Fibroblast of upper back skin (primary cell): ENCODE data around the gene HDAC8.
"Not testable (repeated sequence)": the region's sequence is repeated elsewhere in the genome, so short reads cannot be mapped to it uniquely, and the experiment has no call there.

Experiments
- DNase-seq: peaks from one replicate; pipeline ENCODE4 v3.0.0-alpha.2; 2013

Gene HDAC8

DNA sequence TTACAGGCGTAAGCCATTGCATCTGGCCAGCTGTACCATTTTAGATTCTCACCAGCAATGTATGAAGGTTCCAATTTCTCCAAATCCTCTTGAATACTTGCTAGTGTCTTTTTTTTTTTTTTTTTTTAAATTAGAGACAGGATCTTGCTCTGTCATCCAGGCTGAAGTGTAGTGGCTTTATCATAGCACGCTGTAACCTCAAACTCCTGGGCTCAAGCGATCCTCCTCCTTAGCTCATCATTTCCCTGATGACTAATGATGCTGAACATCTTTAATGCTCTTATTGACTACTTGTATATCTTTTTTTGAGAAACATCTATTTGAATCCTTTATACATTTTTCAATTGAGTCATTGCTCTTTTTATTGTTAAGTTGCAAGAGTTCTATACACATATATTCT is 40.3 kb downstream of the HDAC8 start:
- DNase-seq = peak; percentile 19

DNA sequence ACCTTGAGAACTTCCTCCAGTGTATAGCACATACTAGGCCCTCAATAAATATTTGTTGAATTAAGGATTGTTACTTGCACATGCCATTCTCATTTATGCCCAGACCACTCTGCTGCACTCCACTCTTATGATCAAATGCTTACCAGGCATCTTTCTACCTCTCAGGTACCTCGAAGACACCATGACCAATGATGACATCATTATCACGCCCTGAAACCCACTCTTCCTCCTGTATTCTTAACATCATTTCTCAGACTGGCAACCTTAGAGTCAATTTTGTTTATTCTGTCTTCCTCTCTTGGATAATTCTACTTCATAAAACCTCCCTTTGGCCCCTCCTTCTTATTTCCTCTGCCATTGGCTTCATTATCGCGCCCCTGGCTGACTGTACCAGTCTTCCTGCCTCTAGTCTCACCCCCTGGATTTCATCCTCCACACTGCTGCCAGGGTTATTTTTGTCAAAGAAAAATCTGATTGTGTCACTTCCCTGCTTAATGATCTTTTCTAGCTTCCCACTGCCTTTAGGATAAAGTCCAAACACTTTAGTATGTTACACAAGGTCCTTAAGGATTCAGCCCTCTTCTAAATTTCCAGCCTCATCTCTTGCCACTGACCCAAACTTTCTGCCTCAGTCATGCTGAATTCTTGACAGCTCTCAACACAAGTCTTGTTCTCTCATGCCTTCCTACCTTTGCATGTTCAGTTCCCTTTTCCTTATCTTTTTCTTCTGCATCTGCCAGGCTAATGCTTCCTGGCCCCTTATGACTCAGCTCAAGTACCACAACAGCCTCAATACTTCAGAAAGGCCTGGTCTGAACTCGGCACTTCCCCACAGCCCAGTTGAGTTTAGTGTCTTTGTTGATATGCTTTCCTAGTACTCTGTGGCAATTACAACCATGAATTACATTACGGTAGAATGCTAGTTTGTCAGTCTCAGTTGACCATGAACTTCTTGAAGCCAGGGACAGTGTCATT is 45.8 kb downstream of the HDAC8 start:
- DNase-seq = no peak

DNA sequence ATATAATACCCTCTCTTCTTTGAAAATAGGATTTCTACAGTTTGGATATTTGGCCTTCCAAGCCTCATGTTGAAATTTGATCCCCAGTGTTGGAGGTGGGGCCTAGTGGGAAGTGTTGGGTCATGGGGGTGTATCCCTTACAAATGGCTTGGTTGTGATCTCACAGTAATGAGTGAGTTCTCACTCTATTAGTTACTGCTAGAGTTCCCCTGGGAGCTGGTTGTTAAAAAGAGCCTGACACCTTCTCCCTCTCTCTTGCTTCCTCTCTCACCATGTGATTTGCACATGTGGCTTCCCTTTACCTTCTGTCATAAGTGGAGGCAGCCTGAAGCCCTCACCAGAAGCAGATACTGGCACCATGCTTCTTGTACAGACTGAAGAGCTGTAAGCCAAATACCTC is 73.9 kb downstream of the HDAC8 start:
- no peak for DNase-seq

DNA sequence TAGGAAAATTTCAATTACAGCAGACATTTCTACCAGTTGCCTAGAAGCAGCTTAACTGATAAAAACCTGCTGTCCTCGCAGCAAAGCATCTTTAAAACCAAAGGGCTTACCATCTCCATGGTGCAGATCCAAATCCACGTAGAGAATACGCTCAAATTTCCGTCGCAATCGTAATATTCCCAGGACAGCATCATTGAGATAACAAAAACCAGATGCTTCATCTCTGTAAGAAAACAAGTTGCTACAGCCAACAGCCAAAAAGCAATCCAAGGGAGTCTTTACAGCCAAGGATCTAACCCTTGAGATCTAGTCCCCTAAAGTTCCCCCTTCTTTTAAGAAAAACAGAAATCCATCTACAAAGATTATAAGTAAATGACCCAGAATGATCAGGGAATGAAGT is 77.6 kb downstream of the HDAC8 start:
- DNase-seq = peak; percentile 3

DNA sequence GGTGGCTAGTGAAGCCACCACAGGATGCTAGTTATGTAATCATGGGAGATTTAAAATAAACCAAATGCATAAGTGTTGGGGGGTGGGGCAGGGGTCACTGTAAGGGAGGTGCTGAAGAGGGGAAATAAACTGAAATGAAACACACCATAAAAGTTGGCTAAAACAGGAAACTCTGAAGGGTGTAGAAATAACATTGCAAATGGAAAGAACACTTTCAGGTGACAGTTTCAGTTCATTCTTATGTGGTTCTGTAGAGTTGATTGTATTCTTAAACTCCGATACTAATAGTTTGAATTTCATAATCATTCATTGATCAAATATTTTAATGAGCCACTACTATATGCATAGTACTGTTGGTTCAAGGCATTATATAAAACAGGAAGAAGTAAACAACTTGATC is 80.1 kb downstream of the HDAC8 start:
- no peak for DNase-seq

DNA sequence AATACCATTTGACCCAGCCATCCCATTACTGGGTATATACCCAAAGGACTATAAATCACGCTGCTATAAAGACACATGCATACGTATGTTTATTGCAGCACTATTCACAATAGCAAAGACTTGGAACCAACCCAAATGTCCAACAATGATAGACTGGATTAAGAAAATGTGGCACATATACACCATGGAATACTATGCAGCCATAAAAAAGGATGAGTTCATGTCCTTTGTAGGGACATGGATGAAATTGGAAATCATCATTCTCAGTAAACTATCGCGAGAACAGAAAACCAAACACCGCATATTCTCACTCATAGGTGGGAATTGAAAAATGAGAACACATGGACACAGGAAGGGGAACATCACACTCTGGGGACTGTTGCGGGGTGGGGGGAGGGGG is 82.4 kb downstream of the HDAC8 start:
- not testable (repeated sequence) for DNase-seq

DNA sequence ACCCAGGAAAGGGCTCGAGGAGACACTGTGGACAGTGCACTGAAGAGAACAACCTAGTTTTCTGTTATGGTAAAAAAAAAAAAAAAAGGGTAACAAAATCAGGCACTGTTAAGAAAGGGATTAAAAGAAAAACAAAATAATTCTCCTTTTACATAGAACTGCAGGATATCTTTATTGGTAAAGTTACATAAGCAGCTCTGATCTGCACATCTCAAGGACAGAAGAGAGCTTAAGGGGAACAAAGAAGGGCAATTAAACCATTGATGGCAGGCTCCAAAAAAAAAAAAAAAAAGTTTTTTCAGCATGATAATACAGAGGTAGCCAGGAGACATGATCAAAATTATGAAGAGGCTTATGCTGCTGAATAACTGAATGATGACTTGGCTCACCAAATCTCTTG is 85.0 kb downstream of the HDAC8 start:
- DNase-seq = no peak

DNA sequence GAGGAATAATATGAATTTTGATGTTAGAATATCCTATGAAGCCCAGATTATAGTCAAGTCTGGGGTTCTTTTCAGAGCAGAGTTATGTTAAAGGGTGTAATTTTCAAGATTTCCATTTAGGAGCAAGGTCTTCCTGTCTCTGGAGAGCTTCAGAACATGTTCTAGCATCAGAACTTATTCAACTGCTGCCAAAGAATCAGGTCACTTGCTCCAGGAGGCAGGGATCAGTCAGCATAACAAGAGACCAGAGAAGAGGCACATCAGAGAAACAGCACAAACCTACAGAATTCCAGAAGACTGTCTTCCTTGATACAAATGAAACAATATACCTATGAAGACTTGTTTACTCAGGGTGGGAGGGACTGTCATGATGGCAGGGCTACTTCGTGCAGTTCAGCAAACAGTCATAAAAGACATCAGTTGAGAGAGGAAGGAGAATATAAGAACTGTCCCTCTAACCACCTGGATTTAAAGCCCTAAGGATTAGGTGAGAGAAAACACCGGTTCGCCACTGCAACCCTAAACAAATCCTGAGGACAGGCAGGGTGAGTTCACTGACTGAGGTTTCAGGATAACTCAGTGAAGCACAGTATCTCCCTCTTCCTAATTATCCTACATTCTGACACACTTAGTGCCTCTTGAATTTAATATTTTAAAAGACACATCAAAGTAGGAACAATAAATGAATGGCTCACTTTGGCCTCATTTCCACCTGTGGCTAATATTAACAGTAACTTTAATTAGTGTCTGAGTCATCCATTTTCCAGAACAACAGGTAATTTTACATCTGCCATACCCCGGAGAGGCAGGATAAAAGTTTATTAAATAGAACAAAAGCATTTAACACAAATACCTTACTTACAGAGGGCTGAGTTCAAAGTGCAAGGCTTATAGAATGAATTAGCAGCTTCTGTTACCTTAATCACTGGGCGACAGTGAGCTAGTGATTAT is 93.0 kb downstream of the HDAC8 start:
- DNase-seq = no peak

DNA sequence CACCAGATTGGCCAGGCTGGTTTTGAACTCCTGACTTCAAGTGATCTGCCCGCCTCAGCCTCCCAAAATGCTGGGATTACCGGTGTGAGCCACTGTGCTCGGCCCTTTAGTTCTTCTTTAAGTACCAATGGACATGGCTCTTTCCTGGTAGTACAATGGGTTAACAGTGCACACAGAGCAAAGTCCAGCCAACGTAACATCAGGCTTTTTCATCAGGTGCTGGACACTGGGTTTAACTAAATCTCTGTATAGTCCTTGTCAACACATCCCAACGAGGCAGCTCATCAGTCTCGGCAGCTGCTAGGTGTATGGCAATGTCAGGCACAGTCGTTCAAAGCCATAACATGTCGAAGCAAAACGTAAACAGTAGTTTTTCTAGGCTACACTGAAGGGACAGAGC is 93.8 kb downstream of the HDAC8 start:
- DNase-seq = no peak

DNA sequence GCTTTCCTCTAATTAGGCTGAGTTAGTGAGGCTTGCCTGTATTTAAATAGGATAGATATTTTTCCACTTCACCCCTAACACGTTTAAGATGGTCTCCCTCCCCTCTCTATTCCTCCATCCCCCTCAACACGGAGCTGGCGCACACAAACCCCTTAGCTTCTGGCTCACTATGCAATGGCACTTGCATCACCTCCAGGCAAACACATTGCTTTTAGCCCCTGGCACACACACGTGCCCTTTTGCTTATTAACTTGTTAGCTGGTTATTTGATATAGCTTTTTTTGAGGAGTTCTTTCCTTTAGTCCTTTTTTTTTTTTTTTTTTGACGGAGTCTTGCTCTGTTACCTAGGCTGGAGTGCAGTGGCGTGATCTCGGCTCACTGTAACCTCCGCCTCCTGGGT is 94.3 kb downstream of the HDAC8 start:
- no peak for DNase-seq

DNA sequence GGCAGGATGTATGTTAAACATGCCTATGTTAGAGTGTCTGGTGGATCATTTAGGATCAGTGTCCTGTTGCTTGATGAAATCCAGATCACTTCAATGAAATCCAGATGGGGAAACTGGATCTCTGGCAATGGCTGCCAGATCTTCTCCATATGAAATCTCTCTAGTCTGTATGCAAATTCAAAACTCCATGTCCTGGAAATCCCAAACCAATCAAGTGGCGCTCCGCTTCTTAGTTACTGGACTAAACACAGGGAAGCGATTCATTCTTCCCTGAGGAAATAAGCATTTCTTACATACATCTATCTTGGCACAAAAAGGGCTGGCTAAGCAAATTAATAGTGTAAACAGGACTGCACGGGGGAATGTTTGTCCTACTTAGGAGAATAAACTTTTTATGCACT is 94.9 kb downstream of the HDAC8 start:
- peak; percentile 17 for DNase-seq

DNA sequence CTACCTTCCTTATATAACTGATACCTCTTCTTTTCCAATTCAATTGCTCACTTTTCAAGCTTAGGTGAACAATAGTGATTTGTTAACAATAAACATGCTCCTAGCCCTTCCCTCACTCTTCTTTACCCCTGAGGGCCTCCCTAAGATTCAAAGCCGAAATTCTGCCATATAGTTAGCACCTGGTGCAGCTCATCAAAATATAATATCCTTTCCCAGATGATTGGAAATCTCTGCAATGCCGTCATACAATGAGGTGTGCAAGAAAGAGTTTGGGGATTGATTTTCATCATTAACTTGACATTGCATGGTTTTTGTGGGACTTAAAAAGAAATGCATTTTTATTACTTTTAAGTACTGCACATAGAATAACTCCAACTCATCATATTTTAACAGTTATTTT is 95.3 kb downstream of the HDAC8 start:
- DNase-seq = no peak

DNA sequence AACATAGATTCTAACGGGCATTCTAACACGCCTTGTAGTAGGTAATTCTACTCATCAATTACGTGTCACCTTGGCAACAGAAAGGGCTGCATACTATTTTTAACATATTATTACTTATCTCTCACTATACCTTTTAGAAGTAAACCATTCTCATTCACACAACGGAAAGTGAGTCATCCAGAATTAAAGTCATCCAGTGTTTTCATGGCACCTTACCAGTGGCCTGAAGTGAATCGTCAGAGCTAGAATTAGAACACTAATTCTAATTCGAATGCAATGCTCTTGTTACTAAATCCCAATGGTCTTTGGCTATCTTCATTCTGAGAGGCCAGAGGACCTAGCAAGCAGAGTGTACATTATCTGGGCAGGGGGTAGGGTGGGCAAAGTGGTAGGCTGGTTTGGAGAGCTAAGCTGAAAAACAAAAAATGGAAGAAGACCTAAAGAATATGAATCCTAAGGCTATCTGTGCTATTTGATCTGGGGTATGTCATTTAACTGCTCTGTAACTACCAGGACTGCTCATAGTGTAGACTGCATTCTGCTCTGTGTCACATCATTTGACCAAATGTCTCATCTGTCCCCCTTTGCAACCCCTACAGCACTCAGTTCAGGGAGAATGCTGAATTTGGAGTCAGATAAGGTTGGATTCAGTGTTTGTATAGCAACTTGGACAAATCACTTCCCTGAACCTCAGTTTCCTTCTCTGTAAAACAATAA is 96.5 kb downstream of the HDAC8 start:
- no peak for DNase-seq

DNA sequence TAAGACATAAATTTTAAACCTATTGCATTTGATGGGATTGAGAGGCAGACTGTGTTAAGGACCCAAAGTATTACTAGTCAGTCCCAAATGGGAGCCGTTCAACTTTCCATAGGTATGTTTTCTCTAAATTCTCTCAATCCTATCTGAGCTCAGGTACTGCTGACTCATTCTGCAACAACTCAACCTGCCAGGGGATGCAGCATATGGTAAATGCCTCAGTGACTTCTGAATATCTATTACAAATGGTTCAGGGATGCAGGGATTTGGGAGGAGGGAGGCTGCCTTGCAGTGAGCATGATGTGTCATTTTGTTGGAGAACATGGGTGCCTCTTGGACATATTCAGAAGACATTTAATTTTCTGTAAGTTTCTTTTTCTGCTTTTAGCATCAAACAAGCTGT is 97.3 kb downstream of the HDAC8 start:
- no peak for DNase-seq

DNA sequence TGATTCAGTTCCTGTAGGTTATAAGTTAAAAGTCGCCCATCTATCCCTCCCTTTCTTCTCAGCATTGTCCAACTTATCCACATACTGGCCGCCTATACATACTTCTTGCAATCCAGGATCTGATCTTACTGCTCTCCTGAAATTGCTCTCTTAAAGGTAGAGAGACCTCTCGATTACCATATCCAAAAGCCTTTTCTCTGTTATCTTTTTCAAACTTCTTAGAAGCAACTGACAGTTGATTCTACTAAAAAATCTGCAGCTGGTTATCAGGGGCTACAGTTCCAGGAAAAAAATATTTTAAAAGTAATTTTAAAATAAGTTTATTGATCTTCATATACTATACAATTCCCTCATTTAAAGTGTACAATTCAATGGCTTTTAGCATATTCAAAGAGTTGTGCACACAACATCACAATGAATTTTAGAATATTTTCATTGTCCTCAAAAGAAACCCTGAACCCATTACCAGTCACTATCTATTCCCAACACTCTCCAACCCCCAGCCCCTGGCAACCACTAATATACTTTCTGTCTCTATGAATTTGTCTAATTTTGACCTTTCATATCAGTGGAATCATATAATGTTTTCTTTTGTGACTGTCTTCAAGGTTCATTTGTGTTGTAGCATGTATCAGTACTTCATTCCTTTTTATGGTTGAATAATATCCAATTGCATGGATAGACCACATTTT is 102.0 kb downstream of the HDAC8 start:
- DNase-seq = no peak

DNA sequence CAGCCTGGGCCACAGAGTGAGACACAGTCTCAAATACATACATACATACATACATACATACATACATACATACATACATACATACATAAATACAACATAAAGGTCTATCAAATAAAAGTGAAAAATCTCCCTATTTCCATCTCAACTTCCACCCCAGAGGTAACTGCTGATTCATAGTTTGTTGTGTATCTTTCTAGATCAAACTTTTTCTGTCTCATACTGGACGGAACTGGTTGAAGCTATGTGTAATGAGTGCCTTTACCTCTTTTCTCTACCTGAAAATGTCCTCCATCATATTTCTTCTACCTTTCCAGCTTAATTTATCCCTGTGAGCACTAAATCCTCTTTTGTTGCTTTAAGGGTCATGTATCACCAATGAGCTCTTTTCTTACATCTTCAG is 102.5 kb downstream of the HDAC8 start:
- DNase-seq = no peak

DNA sequence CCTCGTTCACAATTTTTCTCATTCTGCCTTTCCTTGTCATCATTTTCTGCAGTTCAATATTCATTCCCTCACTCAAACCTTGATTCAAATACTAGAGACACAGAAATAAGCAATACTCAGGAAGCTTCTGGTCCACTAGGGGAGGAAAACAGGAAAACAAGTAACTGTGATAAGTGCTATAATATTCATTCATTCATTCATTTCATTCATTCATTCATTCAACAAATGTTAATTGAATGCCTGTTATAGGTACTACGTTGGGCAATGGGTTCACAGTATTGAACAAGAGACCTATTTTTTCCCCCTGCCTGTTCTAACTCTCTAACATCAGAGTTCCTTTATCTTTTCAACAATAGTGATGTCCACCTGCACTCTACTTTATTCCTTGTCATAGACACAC is 104.0 kb downstream of the HDAC8 start:
- DNase-seq = no peak

DNA sequence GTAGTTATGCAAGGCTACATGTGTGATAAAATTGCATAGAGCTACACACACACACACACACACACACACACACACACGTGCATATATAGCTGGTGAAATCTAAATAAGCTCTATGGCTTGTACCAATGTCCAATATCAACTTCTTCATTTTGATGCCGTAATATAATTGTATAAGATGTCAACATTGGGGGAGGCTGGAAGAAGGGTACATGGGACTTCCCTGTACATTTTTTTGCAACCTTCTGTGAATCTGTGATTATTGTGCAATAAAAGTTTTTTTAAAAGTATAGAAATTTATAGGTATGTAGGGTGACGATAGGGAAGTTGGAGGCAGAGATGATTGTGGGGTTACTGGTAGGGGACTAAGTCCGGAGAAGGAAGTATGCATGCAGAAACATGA is 105.5 kb downstream of the HDAC8 start:
- no peak for DNase-seq

DNA sequence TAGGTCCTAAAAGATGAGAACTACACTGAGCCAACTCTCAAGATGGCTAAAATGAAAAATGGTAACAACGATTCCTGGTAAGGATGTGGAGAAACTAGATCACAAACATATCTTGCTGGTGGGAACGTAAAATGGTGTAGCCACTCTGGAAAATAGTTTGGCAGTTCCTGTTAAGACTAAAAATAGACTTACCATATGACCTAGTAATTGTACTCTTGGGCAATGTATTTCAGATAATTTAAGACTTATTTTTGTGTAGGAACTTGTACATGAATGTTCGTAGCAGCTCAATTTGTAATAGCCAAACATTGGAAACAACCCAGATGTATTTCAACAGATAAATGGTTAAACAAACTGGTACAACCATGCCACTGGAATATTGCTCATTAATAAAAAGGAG is 106.2 kb downstream of the HDAC8 start:
- no peak for DNase-seq

DNA sequence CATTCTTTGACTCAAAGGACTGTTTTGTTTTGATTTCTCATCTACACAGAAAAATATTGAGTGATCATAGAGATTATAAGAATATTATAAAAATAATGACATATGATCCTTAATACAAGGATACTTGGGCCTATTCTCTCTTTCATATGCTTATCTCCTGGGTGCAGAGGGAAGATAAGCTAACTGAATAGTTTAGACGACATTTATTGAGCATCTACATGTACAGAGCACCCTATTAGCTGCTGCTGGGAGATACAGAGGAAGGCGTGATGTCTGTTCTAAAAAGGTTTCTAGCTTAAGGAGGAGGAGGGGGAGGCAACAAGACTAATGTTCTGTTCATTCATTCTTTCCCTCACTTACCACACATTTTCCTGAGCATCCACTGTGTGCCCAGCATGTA is 106.8 kb downstream of the HDAC8 start:
- no peak for DNase-seq

DNA sequence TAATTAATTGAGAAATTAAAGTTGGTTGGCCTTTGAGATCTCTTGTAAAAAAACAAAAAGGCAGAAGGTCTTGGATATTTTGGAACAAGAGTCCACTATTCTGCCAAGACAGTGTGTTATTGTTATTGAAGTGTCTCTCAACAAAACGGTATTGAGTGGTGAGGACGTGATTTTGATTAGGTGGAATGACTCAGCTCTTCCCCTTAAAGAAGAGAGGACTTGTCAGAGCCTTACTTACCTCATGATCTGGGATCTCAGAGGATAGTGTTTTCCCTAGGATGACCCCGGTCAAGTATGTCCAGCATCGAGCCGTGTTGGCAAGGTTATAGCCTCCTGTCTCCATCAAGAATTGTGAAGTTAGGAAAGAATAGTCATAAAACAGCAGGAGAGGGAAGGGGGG is 110.9 kb downstream of the HDAC8 start:
- DNase-seq = no peak

DNA sequence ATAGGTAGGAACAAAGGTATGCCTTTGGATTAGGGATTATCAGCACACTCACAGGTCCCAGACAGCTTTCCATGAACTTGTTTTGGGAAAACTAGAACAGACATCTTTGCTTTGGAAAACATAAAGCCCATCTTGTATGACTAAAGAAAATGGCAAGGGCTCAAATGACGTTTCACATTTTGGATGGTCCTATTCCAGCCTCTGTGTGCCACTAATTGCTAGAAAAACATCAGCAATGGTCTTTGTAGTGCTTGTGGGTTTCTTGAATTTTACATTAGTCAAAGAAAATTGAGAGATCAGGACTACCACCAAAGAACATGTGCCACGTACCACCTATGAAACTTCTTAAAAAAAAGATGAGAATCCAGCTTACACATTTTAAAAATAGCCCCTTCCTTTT is 111.4 kb downstream of the HDAC8 start:
- no peak for DNase-seq

DNA sequence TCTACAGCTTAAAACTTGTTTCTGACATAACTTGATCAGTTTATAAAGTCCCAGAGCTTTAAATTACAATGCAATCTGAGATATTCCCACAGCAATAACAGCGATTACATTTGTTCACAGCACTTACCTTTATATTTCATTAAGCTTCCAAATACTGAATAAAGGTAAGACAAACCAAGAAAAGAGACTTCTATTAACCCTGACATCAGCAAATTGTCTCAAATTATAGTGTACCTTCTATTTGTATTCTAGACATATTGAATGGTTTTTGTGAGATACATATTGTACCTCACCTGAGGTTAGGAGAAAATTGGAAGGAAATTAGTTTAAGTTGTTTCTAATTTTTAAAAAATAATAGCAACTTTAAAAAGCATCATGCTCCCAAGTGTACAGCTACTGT is 111.9 kb downstream of the HDAC8 start:
- DNase-seq = no peak
